ENCODE measurements around the gene PPT2. TPM values are rescaled to one million over a fixed set of nuclear protein-coding genes. Genes with fewer than 3 reads are reported as not detected.

The PPT2 gene
- total and polyA plus RNA-seq, 2 of the 13 experiments (the other 11 are each of a cell fraction or from before 2014, with no cell fraction given): 39.2 to 61.8 TPM

DNA sequence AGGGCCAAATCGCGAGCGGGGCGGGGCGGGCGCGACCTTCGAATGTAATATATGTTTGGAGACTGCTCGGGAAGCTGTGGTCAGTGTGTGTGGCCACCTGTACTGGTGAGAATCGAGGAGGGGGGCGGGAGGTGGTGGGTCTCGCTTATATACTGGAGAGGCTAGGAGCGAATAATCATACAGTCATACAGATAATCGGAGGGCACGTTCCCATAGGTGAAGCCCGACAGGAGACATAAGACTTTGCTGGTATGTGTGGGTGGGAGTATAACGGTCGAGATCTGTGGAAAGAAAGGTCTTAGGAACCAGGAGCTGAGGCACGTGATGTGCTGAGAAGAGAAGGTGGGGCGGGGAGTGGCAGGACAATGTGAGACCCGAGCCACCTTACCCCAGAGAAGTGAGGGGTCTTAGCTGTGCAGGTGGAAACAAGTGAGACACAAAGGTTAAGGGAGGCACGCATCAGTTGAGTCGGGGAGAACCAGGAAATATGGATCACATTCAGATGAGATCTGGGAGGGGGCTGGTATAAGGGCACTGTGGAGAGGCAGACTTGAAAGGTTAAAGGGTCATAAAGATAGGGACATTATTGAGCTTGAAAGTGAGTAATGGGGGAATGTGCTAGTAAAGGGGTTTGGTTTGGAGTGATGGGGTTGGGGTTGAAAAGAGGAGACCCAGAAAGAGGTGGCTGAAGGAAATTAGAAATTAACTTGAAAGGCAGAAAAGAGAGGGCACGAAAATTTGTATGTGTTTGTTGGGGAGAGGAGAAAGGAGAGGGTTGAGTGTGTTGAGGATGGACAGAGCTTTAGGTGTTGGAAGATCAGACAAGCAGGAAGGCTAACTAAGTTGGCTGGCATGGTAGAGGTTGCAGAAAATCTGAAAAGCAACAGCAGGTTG is 24.9 kb downstream of the PPT2 start (continued):
- TF ChIP-seq EEA1 (CRISPR knock-in tag; IDR thresholded peaks at IDR 0.05; ENCODE audit: borderline replicate concordance): 0 out of 2 replicates have a peak, but pooled peaks have one; percentile 35
- TF ChIP-seq, protein P1, sequence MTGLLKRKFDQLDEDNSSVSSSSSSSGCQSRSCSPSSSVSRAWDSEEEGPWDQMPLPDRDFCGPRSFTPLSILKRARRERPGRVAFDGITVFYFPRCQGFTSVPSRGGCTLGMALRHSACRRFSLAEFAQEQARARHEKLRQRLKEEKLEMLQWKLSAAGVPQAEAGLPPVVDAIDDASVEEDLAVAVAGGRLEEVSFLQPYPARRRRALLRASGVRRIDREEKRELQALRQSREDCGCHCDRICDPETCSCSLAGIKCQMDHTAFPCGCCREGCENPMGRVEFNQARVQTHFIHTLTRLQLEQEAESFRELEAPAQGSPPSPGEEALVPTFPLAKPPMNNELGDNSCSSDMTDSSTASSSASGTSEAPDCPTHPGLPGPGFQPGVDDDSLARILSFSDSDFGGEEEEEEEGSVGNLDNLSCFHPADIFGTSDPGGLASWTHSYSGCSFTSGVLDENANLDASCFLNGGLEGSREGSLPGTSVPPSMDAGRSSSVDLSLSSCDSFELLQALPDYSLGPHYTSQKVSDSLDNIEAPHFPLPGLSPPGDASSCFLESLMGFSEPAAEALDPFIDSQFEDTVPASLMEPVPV (CRISPR knock-in tag; IDR thresholded peaks at IDR 0.05): no peak
- TF ChIP-seq NCOA5 (CRISPR knock-in tag; IDR thresholded peaks at IDR 0.05): no peak
- no peak for TF ChIP-seq ZNF773 (CRISPR knock-in tag; IDR thresholded peaks at IDR 0.05; ENCODE audit: borderline replicate concordance)
- TF ChIP-seq, protein P2, sequence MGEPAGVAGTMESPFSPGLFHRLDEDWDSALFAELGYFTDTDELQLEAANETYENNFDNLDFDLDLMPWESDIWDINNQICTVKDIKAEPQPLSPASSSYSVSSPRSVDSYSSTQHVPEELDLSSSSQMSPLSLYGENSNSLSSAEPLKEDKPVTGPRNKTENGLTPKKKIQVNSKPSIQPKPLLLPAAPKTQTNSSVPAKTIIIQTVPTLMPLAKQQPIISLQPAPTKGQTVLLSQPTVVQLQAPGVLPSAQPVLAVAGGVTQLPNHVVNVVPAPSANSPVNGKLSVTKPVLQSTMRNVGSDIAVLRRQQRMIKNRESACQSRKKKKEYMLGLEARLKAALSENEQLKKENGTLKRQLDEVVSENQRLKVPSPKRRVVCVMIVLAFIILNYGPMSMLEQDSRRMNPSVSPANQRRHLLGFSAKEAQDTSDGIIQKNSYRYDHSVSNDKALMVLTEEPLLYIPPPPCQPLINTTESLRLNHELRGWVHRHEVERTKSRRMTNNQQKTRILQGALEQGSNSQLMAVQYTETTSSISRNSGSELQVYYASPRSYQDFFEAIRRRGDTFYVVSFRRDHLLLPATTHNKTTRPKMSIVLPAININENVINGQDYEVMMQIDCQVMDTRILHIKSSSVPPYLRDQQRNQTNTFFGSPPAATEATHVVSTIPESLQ (CRISPR knock-in tag; conservative IDR thresholded peaks at IDR 0.05): 0 out of 2 replicates have a peak, but pooled peaks have one; percentile 16
- peak; percentile 48; the same call in 1 of the 2 replicates for TF ChIP-seq KAT7 (CRISPR knock-in tag; IDR thresholded peaks at IDR 0.05; ENCODE audit: borderline replicate concordance)
- TF ChIP-seq ZNF607 (CRISPR knock-in tag; IDR thresholded peaks at IDR 0.05; ENCODE audit: borderline replicate concordance): 0 out of 2 replicates have a peak, but pooled peaks have one; percentile 9
- TF ChIP-seq, protein P3, sequence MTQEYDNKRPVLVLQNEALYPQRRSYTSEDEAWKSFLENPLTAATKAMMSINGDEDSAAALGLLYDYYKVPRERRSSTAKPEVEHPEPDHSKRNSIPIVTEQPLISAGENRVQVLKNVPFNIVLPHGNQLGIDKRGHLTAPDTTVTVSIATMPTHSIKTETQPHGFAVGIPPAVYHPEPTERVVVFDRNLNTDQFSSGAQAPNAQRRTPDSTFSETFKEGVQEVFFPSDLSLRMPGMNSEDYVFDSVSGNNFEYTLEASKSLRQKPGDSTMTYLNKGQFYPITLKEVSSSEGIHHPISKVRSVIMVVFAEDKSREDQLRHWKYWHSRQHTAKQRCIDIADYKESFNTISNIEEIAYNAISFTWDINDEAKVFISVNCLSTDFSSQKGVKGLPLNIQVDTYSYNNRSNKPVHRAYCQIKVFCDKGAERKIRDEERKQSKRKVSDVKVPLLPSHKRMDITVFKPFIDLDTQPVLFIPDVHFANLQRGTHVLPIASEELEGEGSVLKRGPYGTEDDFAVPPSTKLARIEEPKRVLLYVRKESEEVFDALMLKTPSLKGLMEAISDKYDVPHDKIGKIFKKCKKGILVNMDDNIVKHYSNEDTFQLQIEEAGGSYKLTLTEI (CRISPR knock-in tag; conservative IDR thresholded peaks at IDR 0.05): no peak
- TF ChIP-seq ZNF430 (CRISPR knock-in tag; IDR thresholded peaks at IDR 0.05): no peak; the same call in 1 of the 2 replicates
- TF ChIP-seq KLF11 (CRISPR knock-in tag; IDR thresholded peaks at IDR 0.05): peak; percentile 54; the same call in 1 of the 2 replicates
- TF ChIP-seq, protein P4, sequence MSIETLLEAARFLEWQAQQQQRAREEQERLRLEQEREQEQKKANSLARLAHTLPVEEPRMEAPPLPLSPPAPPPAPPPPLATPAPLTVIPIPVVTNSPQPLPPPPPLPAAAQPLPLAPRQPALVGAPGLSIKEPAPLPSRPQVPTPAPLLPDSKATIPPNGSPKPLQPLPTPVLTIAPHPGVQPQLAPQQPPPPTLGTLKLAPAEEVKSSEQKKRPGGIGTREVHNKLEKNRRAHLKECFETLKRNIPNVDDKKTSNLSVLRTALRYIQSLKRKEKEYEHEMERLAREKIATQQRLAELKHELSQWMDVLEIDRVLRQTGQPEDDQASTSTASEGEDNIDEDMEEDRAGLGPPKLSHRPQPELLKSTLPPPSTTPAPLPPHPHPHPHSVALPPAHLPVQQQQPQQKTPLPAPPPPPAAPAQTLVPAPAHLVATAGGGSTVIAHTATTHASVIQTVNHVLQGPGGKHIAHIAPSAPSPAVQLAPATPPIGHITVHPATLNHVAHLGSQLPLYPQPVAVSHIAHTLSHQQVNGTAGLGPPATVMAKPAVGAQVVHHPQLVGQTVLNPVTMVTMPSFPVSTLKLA (IDR thresholded peaks at IDR 0.05): no peak
- 0 out of 2 replicates have a peak, but pooled peaks have one; percentile 6 for TF ChIP-seq SALL1 (CRISPR knock-in tag; IDR thresholded peaks at IDR 0.05)
- TF ChIP-seq RBFOX2 (IDR thresholded peaks at IDR 0.05; ENCODE audit: low read depth, low read length): 0 out of 2 replicates have a peak, but pooled peaks have one; percentile 24
- TF ChIP-seq, protein P5, sequence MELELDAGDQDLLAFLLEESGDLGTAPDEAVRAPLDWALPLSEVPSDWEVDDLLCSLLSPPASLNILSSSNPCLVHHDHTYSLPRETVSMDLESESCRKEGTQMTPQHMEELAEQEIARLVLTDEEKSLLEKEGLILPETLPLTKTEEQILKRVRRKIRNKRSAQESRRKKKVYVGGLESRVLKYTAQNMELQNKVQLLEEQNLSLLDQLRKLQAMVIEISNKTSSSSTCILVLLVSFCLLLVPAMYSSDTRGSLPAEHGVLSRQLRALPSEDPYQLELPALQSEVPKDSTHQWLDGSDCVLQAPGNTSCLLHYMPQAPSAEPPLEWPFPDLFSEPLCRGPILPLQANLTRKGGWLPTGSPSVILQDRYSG (CRISPR knock-in tag; IDR thresholded peaks at IDR 0.05): no peak
- TF ChIP-seq, protein P6, sequence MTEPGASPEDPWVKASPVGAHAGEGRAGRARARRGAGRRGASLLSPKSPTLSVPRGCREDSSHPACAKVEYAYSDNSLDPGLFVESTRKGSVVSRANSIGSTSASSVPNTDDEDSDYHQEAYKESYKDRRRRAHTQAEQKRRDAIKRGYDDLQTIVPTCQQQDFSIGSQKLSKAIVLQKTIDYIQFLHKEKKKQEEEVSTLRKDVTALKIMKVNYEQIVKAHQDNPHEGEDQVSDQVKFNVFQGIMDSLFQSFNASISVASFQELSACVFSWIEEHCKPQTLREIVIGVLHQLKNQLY (CRISPR knock-in tag; IDR thresholded peaks at IDR 0.05): no peak
- TF ChIP-seq, protein P7, sequence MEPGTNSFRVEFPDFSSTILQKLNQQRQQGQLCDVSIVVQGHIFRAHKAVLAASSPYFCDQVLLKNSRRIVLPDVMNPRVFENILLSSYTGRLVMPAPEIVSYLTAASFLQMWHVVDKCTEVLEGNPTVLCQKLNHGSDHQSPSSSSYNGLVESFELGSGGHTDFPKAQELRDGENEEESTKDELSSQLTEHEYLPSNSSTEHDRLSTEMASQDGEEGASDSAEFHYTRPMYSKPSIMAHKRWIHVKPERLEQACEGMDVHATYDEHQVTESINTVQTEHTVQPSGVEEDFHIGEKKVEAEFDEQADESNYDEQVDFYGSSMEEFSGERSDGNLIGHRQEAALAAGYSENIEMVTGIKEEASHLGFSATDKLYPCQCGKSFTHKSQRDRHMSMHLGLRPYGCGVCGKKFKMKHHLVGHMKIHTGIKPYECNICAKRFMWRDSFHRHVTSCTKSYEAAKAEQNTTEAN (CRISPR knock-in tag; conservative IDR thresholded peaks at IDR 0.05): 0 out of 2 replicates have a peak, but pooled peaks have one; percentile 28
- TF ChIP-seq, protein P8, sequence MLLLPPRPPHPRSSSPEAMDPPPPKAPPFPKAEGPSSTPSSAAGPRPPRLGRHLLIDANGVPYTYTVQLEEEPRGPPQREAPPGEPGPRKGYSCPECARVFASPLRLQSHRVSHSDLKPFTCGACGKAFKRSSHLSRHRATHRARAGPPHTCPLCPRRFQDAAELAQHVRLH (CRISPR knock-in tag; IDR thresholded peaks at IDR 0.05; ENCODE audit: borderline replicate concordance, low read depth): 0 out of 2 replicates have a peak, but pooled peaks have one; percentile 13
